ENCODE data around the gene FOXJ3. TPM values are rescaled to one million over a fixed set of nuclear protein-coding genes. Genes with fewer than 3 reads are reported as not detected.

Gene FOXJ3
- total and polyA plus RNA-seq, 2 of the 8 experiments (the other 6 are each of a cell fraction or from before 2014, with no cell fraction given) = 48.6 to 51.9 TPM

GRCh38 chr1:42302034-42302433, 33.0 kb downstream of the FOXJ3 start (continued):
- TF ChIP-seq CTBP2 (IDR thresholded peaks at IDR 0.05; ENCODE audit: borderline replicate concordance, insufficient read depth, insufficient read length, low read length) = no peak

Data from H1 (cell line).